ENCODE data around the gene ADAM15.

DNA sequence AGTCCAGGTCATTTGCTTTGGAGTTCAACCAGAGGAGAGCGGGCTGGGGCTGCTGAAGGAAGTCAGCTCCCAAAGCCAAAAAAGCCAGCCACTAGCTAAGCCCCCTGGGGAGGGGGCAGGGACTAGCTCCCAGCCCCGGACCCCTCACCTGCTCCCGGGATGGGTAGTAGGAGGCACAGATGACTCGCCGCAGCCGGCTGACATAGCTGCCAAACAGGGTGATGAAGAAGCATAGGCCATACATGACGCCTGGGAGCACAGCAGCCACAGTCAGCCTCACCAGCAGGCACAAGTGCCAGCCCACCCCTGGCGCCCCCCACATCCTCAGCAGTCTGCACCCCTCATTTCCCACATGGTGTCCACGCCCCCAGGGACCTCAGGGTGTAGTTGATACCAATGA is 25.0 kb upstream of the ADAM15 start:
- TF ChIP-seq, protein P1, sequence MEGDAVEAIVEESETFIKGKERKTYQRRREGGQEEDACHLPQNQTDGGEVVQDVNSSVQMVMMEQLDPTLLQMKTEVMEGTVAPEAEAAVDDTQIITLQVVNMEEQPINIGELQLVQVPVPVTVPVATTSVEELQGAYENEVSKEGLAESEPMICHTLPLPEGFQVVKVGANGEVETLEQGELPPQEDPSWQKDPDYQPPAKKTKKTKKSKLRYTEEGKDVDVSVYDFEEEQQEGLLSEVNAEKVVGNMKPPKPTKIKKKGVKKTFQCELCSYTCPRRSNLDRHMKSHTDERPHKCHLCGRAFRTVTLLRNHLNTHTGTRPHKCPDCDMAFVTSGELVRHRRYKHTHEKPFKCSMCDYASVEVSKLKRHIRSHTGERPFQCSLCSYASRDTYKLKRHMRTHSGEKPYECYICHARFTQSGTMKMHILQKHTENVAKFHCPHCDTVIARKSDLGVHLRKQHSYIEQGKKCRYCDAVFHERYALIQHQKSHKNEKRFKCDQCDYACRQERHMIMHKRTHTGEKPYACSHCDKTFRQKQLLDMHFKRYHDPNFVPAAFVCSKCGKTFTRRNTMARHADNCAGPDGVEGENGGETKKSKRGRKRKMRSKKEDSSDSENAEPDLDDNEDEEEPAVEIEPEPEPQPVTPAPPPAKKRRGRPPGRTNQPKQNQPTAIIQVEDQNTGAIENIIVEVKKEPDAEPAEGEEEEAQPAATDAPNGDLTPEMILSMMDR (IDR thresholded peaks at IDR 0.05), result no peak
- TF ChIP-seq EZH2 (IDR thresholded peaks at IDR 0.05), result no peak

Data from neural progenitor cell (in vitro differentiated cells).